AG04450 (cell line): ENCODE results near the gene NPIPB12. TPM values are rescaled to one million over a fixed set of nuclear protein-coding genes. Genes with fewer than 3 reads are reported as not detected.
"Not testable (repeated sequence)": the region's sequence is repeated elsewhere in the genome, so short reads cannot be mapped to it uniquely, and the experiment has no call there.

ENCODE experiments used
- CTCF ChIA-PET: fragments of 300-600, 350-600 bp; formaldehyde crosslinking; extraction: SDS; loops from one replicate; lab custom pipeline; 2022; ENCODE audit warnings: antibody characterized with exemption, inconsistent platforms; lab: Charles Lee
- POLR2A ChIA-PET: fragments of 350-600 bp; formaldehyde crosslinking; extraction: SDS; loops from one replicate; lab custom pipeline; 2021; ENCODE audit warnings: antibody characterized with exemption, inconsistent platforms; lab: Yijun Ruan, JAX
- DNase-seq: peaks from one replicate; pipeline ENCODE4 v3.0.0-alpha.2; 2011; ENCODE audit warnings: low read depth, low spot score
- H3K27ac ChIP-seq: one replicate; pipeline ENCODE4 v1.5.1; 2012; ENCODE audit warnings: low read depth, low read length, control low read depth
- H3K27me3 ChIP-seq: one replicate; pipeline ENCODE4 v1.6.0; 2012; ENCODE audit warnings: low read length; ENCODE audit not compliant: control insufficient read depth, insufficient read depth
- H3K4me3 ChIP-seq: 2 replicates; pipeline ENCODE4 v1.5.1; 2011; ENCODE audit warnings: mild to moderate bottlenecking, low read depth, low read length, control low read depth
- H3K9me3 ChIP-seq: 2 replicates; pipeline ENCODE4 v1.5.1; 2012; ENCODE audit warnings: low read length; ENCODE audit not compliant: control insufficient read depth, insufficient read depth
- polyA minus RNA-seq: library from RNA; depleted of rRNA, polyadenylated mRNA; stranded (reverse); fragments of >200 nt; gene quantifications from 2 replicates; pipeline ENCODE4 v1.2.3, GENCODE V29; 2011; rRNA and poly(A)+ RNA removed
- polyA plus RNA-seq: library from polyadenylated mRNA; depleted of rRNA; stranded (reverse); fragments of >200 nt; gene quantifications from 2 replicates; pipeline ENCODE4 v1.2.3, GENCODE V29; 2011; rRNA removed

The NPIPB12 gene
- polyA plus RNA-seq (9.7 and 12.8 TPM in 2 replicates), polyA minus RNA-seq (9.1 and 9.3 TPM in 2 replicates)

DNA sequence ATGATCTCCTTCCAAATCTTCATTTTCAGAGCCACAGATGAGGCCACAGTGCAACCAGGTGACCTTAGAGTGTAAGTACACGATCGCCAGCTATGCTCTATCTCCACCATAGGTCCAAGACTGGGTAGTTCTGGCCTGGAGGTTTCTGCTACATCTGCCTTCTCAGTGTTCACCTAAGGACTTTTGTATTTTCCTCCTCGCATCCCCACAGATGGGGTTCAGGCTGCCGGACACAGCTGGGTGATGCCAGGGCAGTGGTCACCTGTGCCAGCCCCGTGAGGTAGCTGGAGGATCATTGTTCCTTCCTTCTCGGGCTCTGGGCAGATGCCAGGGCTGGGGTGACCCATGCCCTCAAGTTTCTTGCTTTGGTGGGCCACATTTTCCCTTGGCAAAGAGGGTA is at the start of gene NPIPB12:
Gene NPIPB12, minus strand, starts transcription at position 101 of the 400 bp plus-strand sequence.
- H3K27me3 ChIP-seq, POLR2A ChIA-PET, H3K9me3 ChIP-seq, DNase-seq, H3K4me3 ChIP-seq, H3K27ac ChIP-seq, CTCF ChIA-PET: not testable (repeated sequence)

GRCh38 chr16:29521520-29521919 is 15.3 kb upstream of the NPIPB12 start:
- POLR2A ChIA-PET, H3K27me3 ChIP-seq, H3K4me3 ChIP-seq, H3K9me3 ChIP-seq, CTCF ChIA-PET, H3K27ac ChIP-seq, DNase-seq: not testable (repeated sequence)

- H3K27ac ChIP-seq, CTCF ChIA-PET, DNase-seq, H3K27me3 ChIP-seq, H3K4me3 ChIP-seq, H3K9me3 ChIP-seq, POLR2A ChIA-PET: not testable (repeated sequence)
Measured at GRCh38 chr16:29482276-29482675, 23.9 kb downstream of the NPIPB12 start.

GRCh38 chr16:29472065-29472464 is 34.1 kb downstream of the NPIPB12 start:
- POLR2A ChIA-PET, H3K27me3 ChIP-seq, H3K4me3 ChIP-seq, DNase-seq, H3K27ac ChIP-seq, CTCF ChIA-PET, H3K9me3 ChIP-seq: not testable (repeated sequence)

GRCh38 chr16:29469660-29470059 is 36.5 kb downstream of the NPIPB12 start:
- H3K4me3 ChIP-seq, POLR2A ChIA-PET, DNase-seq, CTCF ChIA-PET, H3K9me3 ChIP-seq, H3K27me3 ChIP-seq, H3K27ac ChIP-seq: not testable (repeated sequence)

DNA sequence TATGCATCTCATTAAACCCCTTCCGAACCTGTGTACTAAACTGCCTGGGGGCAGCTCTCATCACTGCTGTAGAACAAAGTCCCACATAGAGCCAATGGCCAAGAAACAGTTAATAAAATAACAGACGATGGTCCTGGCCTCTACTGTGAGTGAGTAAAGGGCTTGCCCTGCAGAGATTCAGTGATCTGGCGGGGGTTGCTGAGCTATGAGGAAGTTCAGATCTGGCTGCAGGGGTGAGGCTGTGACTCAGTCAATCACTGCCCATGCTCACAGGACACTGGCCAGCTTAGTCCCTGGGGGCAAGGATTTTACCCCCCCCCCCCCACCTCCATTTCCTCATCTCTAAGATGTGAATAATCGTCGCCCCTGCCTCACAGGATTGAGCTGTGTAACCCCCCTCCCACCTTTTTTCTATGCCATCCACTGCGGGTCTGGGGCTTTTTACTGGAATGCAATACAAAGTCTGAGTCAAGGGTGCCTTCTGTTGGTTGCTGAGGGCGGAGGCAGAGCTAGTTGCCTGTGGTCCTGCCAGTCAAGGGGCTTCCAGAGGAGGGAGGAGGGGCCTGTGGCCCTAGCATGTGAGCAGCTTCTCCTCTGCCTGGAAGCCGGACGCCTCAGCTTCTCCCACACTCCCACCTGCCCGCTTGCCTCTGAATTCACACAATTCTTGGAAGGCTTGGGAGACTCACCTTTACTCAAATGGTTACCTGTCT is 38.4 kb downstream of the NPIPB12 start:
- H3K4me3 ChIP-seq, H3K27ac ChIP-seq, H3K27me3 ChIP-seq, POLR2A ChIA-PET, H3K9me3 ChIP-seq, DNase-seq, CTCF ChIA-PET: not testable (repeated sequence)

DNA sequence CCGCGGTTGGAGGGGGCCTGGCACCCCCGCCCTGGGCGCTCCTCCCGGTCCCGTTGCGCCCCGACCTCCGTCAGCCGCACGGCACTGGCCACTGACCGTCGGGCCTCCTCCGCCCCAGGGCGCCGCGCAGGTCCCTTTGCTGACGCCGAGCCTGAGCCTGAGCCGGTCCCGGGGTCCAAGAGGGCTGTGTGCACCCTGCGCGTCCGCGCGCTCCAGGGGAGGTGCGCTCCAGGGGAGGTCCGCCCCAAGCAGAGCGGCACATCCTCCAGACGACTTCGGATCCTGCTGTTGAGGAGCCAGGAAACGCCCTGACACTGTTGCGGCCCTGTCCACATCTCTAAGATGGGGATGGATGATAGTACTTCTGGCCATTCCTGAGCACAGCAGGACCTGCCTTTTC is 39.3 kb downstream of the NPIPB12 start:
- H3K4me3 ChIP-seq, CTCF ChIA-PET, H3K27me3 ChIP-seq, POLR2A ChIA-PET, DNase-seq, H3K9me3 ChIP-seq, H3K27ac ChIP-seq: not testable (repeated sequence)

GRCh38 chr16:29465985-29466824 is 40.0 kb downstream of the NPIPB12 start:
- CTCF ChIA-PET, H3K27me3 ChIP-seq, H3K4me3 ChIP-seq, DNase-seq, H3K9me3 ChIP-seq, POLR2A ChIA-PET, H3K27ac ChIP-seq: not testable (repeated sequence)

GRCh38 chr16:29460647-29461030 is 45.6 kb downstream of the NPIPB12 start:
- H3K4me3 ChIP-seq, CTCF ChIA-PET, H3K27ac ChIP-seq, POLR2A ChIA-PET, DNase-seq, H3K27me3 ChIP-seq, H3K9me3 ChIP-seq: not testable (repeated sequence)

- CTCF ChIA-PET, H3K4me3 ChIP-seq, H3K27ac ChIP-seq, H3K9me3 ChIP-seq, H3K27me3 ChIP-seq, DNase-seq, POLR2A ChIA-PET: not testable (repeated sequence)
Measured at GRCh38 chr16:29459706-29460646, 46.2 kb downstream of the NPIPB12 start, which contains the start of gene SULT1A4. Gene SULT1A4, plus strand, starts transcription at chr16:29459913. Its CDS starts 1,473 bp downstream, at chr16:29461386.

DNA sequence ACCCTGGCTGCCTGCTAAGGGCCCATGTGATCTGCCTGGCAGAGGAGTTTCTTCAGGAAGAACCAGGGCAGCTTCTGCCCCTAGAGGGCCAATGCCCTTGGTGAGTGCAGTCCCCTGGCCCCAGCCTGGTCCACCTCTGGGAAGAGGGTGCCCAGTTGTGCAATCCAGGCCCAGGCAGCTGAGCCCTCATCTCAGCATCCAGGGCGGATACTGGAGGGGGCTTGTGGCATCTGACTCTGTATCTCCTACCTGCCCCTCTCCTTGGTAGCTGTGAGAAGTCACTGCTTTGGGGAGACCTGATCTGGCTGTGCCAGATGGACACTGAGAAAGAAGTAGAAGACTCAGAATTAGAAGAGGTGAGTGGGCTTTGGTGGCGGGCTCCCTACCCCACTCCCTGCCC is 48.5 kb downstream of the NPIPB12 start:
- H3K9me3 ChIP-seq, H3K4me3 ChIP-seq, CTCF ChIA-PET, H3K27ac ChIP-seq, DNase-seq, POLR2A ChIA-PET, H3K27me3 ChIP-seq: not testable (repeated sequence)
